Neural cell (in vitro differentiated cells): Measurements from ENCODE around the gene THAP7. TPM values are rescaled to one million over a fixed set of nuclear protein-coding genes. Genes with fewer than 3 reads are reported as not detected.

Source experiments
- H2AFZ ChIP-seq: fragments of 200-600, 300-800 bp; sonication (generic), shearing (Covaris generic); 2 replicates; pipeline ENCODE4 v1.6.0; 2014; ENCODE audit warnings: low read depth, mild to moderate bottlenecking, antibody characterized with exemption, low read length, moderate library complexity
- H3F3A ChIP-seq: fragments of 200-600 bp; shearing (Covaris generic); 2 replicates; pipeline ENCODE4 v1.6.1; 2016; ENCODE audit warnings: mild to moderate bottlenecking, moderate library complexity, mixed read lengths, antibody characterized with exemption, low read length; ENCODE audit not compliant: insufficient read depth, poor library complexity, severe bottlenecking
- H3K27ac ChIP-seq: fragments of 200-600, 300-800 bp; sonication (generic), shearing (Covaris generic); 2 replicates; pipeline ENCODE4 v1.5.1; 2014; ENCODE audit warnings: mild to moderate bottlenecking, low read length, moderate library complexity
- H3K27me3 ChIP-seq: fragments of 300-800, 200-600 bp; sonication (generic), shearing (Covaris generic); 2 replicates; pipeline ENCODE4 v1.6.0; 2014; ENCODE audit warnings: mild to moderate bottlenecking, low read depth, low read length, moderate library complexity; ENCODE audit not compliant: insufficient read depth
- H3K36me3 ChIP-seq: fragments of 300-800, 200-600 bp; sonication (generic), shearing (Covaris generic); 2 replicates; pipeline ENCODE4 v1.5.1; 2014; ENCODE audit warnings: mild to moderate bottlenecking, antibody characterized with exemption, low read length, moderate library complexity; ENCODE audit not compliant: insufficient read depth
- H3K4me2 ChIP-seq: fragments of 300-800, 200-600 bp; sonication (generic), shearing (Covaris generic); 2 replicates; pipeline ENCODE4 v1.6.0; 2014; ENCODE audit warnings: mild to moderate bottlenecking, low read length
- H3K4me3 ChIP-seq: fragments of 300-800, 200-600 bp; sonication (generic), shearing (Covaris generic); 2 replicates; pipeline ENCODE4 v1.5.1; 2014; ENCODE audit warnings: mild to moderate bottlenecking, low read length, moderate library complexity
- H3K79me2 ChIP-seq: fragments of 200-600 bp; shearing (Covaris generic); replicated peaks from 2 replicates; pipeline ENCODE4 v1.6.0; 2014; ENCODE audit warnings: mild to moderate bottlenecking, low read length, moderate library complexity; ENCODE audit not compliant: insufficient read depth
- H3K9ac ChIP-seq: fragments of 300-800, 200-600 bp; sonication (generic), shearing (Covaris generic); 2 replicates; pipeline ENCODE4 v1.6.1; 2016; ENCODE audit warnings: mild to moderate bottlenecking, low read length, mixed read lengths
- H3K9me2 ChIP-seq: fragments of 200-600 bp; shearing (Covaris generic); 2 replicates; pipeline ENCODE4 v1.6.1; 2016; ENCODE audit warnings: mild to moderate bottlenecking, low read length, mixed read lengths; ENCODE audit not compliant: insufficient read depth
- H3K9me3 ChIP-seq: fragments of 200-600, 300-800 bp; sonication (generic), shearing (Covaris generic); 2 replicates; pipeline ENCODE4 v1.6.1; 2016; ENCODE audit warnings: mild to moderate bottlenecking, mixed run types, low read length, moderate library complexity, mixed read lengths
- H4K20me1 ChIP-seq: fragments of 200-600 bp; shearing (Covaris generic); 2 replicates; pipeline ENCODE4 v1.6.1; 2016; ENCODE audit warnings: mild to moderate bottlenecking, mixed run types; ENCODE audit not compliant: insufficient read depth
- CTCF ChIP-seq: fragments of 450-650 bp; IDR thresholded peaks from 2 replicates; pipeline ENCODE4 v1.5.1; 2014; ENCODE audit warnings: antibody characterized with exemption, mild to moderate bottlenecking, moderate library complexity; ENCODE audit not compliant: poor library complexity, severe bottlenecking
- EP300 ChIP-seq: fragments of 450-650 bp; conservative IDR thresholded peaks from 2 replicates; pipeline ENCODE4 v1.6.1; 2014; ENCODE audit warnings: antibody characterized with exemption, mild to moderate bottlenecking, moderate library complexity; ENCODE audit not compliant: poor library complexity, severe bottlenecking
- EZH2 ChIP-seq: fragments of 200-600, 300-800 bp; shearing (Covaris generic), sonication (generic); IDR thresholded peaks from 2 replicates; pipeline ENCODE4 v1.6.1; 2014; ENCODE audit warnings: antibody characterized with exemption, low read length, borderline replicate concordance, mild to moderate bottlenecking; ENCODE audit not compliant: insufficient read depth, poor library complexity, severe bottlenecking
- MXI1 ChIP-seq: fragments of 450-650 bp; conservative IDR thresholded peaks from 2 replicates; pipeline ENCODE4 v1.6.1; 2014; ENCODE audit warnings: antibody characterized with exemption, mild to moderate bottlenecking; ENCODE audit not compliant: poor library complexity, severe bottlenecking
- POLR2AphosphoS5 ChIP-seq: IDR thresholded peaks from 2 replicates; pipeline ENCODE4 v1.6.1; 2012
- RAD21 ChIP-seq: fragments of 450-650 bp; conservative IDR thresholded peaks from 2 replicates; pipeline ENCODE4 v1.6.1; 2014; ENCODE audit warnings: antibody characterized with exemption, mild to moderate bottlenecking, moderate library complexity
- REST ChIP-seq: IDR thresholded peaks from 2 replicates; pipeline ENCODE4 v1.6.1; 2012; ENCODE audit warnings: borderline replicate concordance
- SMC3 ChIP-seq: fragments of 450-650 bp; conservative IDR thresholded peaks from 2 replicates; pipeline ENCODE4 v1.6.1; 2014; ENCODE audit warnings: antibody characterized with exemption, mild to moderate bottlenecking, moderate library complexity; ENCODE audit not compliant: poor library complexity
- TAF1 ChIP-seq: IDR thresholded peaks from 2 replicates; pipeline ENCODE4 v1.6.1; 2012; ENCODE audit warnings: low read depth
- polyA plus RNA-seq: library from polyadenylated mRNA; depleted of rRNA; stranded (reverse); fragments of >200 nt; gene quantifications from 2 replicates; pipeline ENCODE4 v1.2.3, GENCODE V29; 2014

THAP7 gene
- polyA plus RNA-seq, 1 donor from 2014 or later, result 28.7 TPM

- H2AFZ ChIP-seq, result no peak overlapping the region
- H3K9me3 ChIP-seq, result no peaks in the 10 kb centered on the region
- no peak overlapping the region for H3K9ac ChIP-seq
- no peaks in the 10 kb centered on the region for H4K20me1 ChIP-seq
- no peaks in the 10 kb centered on the region for H3F3A ChIP-seq
- H3K4me3 ChIP-seq, result no peak overlapping the region
- no peaks in the 10 kb centered on the region for H3K36me3 ChIP-seq
- H3K4me2 ChIP-seq, result no peak overlapping the region
- peaks cover 4% of the 10 kb centered on the region for H3K27me3 ChIP-seq
- no peak overlapping the region for H3K27ac ChIP-seq
- TF ChIP-seq MXI1 (no peak), REST (no peak), RAD21 (no peak), POLR2AphosphoS5 (no peak), SMC3 (no peak), CTCF (no peak), EP300 (no peak), EZH2 (no peak), TAF1 (no peak)
- H3K79me2 ChIP-seq, result no peaks in the 10 kb centered on the region
- no peaks in the 10 kb centered on the region for H3K9me2 ChIP-seq
These were observed 29.0 kb upstream of the THAP7 start for GRCh38 chr22:21030621-21031544.

GRCh38 chr22:21030032-21030431 is 28.1 kb upstream of the THAP7 start:
- H3K27me3 ChIP-seq, result peaks cover 4% of the 10 kb centered on the region
- H3K9ac ChIP-seq, result no peak overlapping the region
- no peak overlapping the region for H2AFZ ChIP-seq
- no peaks in the 10 kb centered on the region for H3K79me2 ChIP-seq
- no peaks in the 10 kb centered on the region for H3K9me3 ChIP-seq
- H3F3A ChIP-seq, result no peaks in the 10 kb centered on the region
- no peak overlapping the region for H3K4me2 ChIP-seq
- H3K4me3 ChIP-seq, result no peak overlapping the region
- no peak for TF ChIP-seq POLR2AphosphoS5
- no peak for TF ChIP-seq SMC3
- TF ChIP-seq CTCF, result no peak
- H3K27ac ChIP-seq, result no peak overlapping the region
- H3K9me2 ChIP-seq, result no peaks in the 10 kb centered on the region
- H4K20me1 ChIP-seq, result no peaks in the 10 kb centered on the region
- H3K36me3 ChIP-seq, result no peaks in the 10 kb centered on the region
